ENCODE measurements around the gene MED15. TPM values are rescaled to one million over a fixed set of nuclear protein-coding genes. Genes with fewer than 3 reads are reported as not detected.
"Not testable (repeated sequence)": the region's sequence is repeated elsewhere in the genome, so short reads cannot be mapped to it uniquely, and the experiment has no call there.

MED15 gene
- total RNA-seq, 1 donor, result 44.2 TPM

DNA sequence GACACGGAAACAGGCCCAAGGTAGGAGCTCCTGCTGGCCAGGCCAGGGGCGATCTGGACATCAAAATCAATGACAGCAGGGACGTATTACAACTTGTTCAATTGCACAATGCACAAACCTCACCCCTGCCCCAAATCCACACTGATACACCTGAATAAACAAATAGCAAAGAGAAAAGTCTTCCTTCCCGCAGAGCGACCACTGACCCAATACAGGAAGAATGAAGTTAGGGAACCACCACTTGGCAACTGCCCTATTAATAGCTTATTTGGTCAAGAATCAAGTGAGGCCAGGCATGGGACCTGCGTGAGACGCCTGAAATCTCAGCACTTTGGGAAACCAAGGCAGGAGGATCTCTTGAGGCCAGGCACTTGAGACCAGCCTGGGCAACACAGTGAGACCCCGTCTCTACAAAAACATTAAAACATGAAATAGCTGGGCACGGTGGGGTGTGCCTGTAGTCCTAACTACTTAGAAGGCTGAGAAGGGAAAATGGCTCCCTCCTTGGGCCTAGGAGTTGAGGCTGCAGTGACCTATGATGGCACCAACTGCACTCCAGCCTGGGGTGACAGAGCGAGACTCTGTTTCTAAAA lies 109.1 kb downstream of the MED15 start:
- no peak for DNase-seq (ENCODE audit: low read depth)
- no peak overlapping the region for H3K4me3 ChIP-seq (ENCODE audit: low read depth, low read length)
- TF ChIP-seq CTCF (IDR thresholded peaks at IDR 0.05; ENCODE audit: insufficient read depth, low read length), result no peak

DNA sequence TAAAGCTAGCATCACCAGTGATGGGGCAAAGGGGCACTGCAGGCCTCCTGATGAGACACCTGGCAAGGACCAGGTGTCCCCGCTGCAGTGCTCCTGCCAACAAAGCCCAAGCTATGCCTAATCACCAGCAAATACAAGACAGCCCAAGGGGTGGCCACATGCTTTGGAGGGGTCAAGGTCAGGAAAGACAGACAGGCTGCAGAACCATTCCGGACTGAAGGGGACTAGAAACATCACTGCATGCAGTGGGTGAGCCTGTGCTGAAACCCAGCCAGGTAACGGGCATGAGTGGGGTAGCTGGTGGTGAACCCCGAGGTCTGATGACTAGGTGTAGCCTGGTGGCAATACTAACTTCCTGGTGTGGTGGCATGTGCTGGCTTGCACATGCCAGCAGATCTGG lies 111.1 kb downstream of the MED15 start:
- H3K4me3 ChIP-seq (ENCODE audit: low read depth, low read length), result no peak overlapping the region
- TF ChIP-seq CTCF (IDR thresholded peaks at IDR 0.05; ENCODE audit: insufficient read depth, low read length), result no peak
- DNase-seq (ENCODE audit: low read depth), result no peak

- TF ChIP-seq CTCF (IDR thresholded peaks at IDR 0.05; ENCODE audit: insufficient read depth, low read length), result no peak
- no peak overlapping the region for H3K4me3 ChIP-seq (ENCODE audit: low read depth, low read length)
- no peak for DNase-seq (ENCODE audit: low read depth)
Measured at GRCh38 chr22:20619045-20619892, 111.9 kb downstream of the MED15 start.

DNA sequence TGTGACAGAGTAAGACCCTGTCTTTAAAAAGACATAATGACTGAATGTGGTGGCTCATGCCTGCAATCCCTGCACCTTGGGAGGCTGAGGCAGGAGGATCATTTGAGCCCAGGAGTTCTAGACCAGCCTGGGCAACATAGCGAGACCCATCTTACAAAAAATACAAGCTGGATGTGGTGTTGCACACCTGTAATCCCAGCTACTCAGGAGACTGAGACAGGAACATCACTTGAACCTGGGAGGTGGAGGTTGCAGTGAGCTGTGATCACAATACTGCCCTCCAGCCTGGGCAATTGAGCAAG lies 112.4 kb downstream of the MED15 start:
- not testable (repeated sequence) for DNase-seq (ENCODE audit: low read depth)

DNA sequence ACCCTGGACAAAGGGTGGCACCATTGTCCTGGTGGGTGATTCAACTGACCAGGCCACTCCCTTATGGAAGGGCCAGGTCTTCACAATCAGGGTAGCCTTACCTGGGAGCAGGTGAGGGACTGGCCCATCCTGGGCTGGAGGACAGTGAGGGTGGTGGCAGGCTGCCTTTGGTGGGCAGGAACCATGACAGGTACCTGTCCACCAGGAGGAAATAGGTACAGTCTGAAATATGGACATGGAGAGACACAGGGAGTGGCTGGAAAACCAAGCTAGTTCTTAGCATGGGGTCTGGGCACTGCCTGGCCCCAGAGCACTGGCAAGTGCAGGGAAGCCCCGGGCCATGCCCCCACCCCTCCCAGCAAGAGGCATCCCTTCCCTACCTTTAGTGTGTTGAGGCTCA lies 113.8 kb downstream of the MED15 start:
- no peak for TF ChIP-seq CTCF (IDR thresholded peaks at IDR 0.05; ENCODE audit: insufficient read depth, low read length)
- no peak overlapping the region for H3K4me3 ChIP-seq (ENCODE audit: low read depth, low read length)
- DNase-seq (ENCODE audit: low read depth), result no peak

More for the DNA sequence above, 112.4 kb downstream of the MED15 start:
- H3K4me3 ChIP-seq (ENCODE audit: low read depth, low read length), result not testable (repeated sequence)

- no peak for TF ChIP-seq CTCF (IDR thresholded peaks at IDR 0.05; ENCODE audit: insufficient read depth, low read length)
- no peak overlapping the region for H3K4me3 ChIP-seq (ENCODE audit: low read depth, low read length)
- DNase-seq (ENCODE audit: low read depth), result no peak
Measured at GRCh38 chr22:20622650-20623339, 115.4 kb downstream of the MED15 start.

DNA sequence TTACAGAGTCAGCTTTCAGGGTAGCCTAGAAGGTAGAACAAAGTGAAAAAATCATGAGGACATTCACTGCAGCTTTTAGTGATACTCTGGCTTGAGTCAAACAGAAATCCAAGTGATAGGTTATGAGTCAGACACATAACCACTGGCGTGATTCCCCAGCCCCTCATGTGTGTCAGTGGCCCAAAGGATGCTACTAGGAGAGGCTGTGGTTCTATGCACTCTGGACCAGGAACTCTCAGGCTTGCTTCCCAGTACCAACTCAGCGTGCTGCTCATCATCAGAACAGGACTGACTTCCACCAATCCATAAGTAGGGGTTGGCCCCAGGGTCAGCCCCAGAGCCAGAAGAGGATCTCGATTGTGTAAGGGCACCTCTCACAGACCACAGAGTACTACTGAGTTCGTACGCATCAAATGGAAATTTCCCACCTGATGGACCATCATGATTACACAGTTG lies 116.8 kb downstream of the MED15 start:
- TF ChIP-seq CTCF (IDR thresholded peaks at IDR 0.05; ENCODE audit: insufficient read depth, low read length), result no peak
- peak; percentile 4 for DNase-seq (ENCODE audit: low read depth)
- no peak overlapping the region for H3K4me3 ChIP-seq (ENCODE audit: low read depth, low read length)

All from fibroblast of the aortic adventitia (primary cell).